Skin epidermis (tissue), 12 donors: Measurements from ENCODE around the gene OLFM2.

ENCODE experiments used
- H3K27ac ChIP-seq, 21 experiments: fragments of 200-600 bp; sonication (generic) in 11 of 21; one replicate each; pipeline ENCODE4 v1.5.0; 2020; ENCODE audit warnings: mild to moderate bottlenecking in 3 of 21, inconsistent platforms in 2 of 21, moderate library complexity in 2 of 21
- H3K4me3 ChIP-seq, 7 experiments: fragments of 200-600 bp; sonication (generic) in 2 of 7; one replicate each; pipeline ENCODE4 v1.5.0; 2020; ENCODE audit warnings: inconsistent platforms in 2 of 7, mild to moderate bottlenecking in 2 of 7, moderate library complexity in 1 of 7

Gene OLFM2

GRCh38 chr19:9913237-9914000, 22.9 kb downstream of the OLFM2 start:
- peak overlapping the region in 15 of 21 experiments; percentile 26 to 83 (median 69) for H3K27ac ChIP-seq
- H3K4me3 ChIP-seq = peak overlapping the region; percentile 27 to 59 (median 47)

- Histone ChIP-seq H3K4me3 (peak overlapping the region in 6 of 7 experiments; percentile 27 to 59 (median 50)), H3K27ac (peak overlapping the region in 4 of 21 experiments; percentile 23 to 83 (median 70))
Observed at GRCh38 chr19:9912551-9913236, 23.6 kb downstream of the OLFM2 start.

GRCh38 chr19:9911524-9912185, 24.7 kb downstream of the OLFM2 start:
- no peak overlapping the region for H3K4me3 ChIP-seq
- H3K27ac ChIP-seq = no peak overlapping the region

- no peak overlapping the region for H3K27ac ChIP-seq
- no peak overlapping the region for H3K4me3 ChIP-seq
Observed at GRCh38 chr19:9910625-9911024, 25.7 kb downstream of the OLFM2 start.

GRCh38 chr19:9909251-9909650, 27.1 kb downstream of the OLFM2 start:
- Histone ChIP-seq H3K4me3 (no peak overlapping the region), H3K27ac (no peak overlapping the region)

- Histone ChIP-seq H3K4me3 (no peak overlapping the region), H3K27ac (no peak overlapping the region)
Observed at GRCh38 chr19:9906475-9907087, 29.7 kb downstream of the OLFM2 start.

GRCh38 chr19:9903336-9903735, 33.0 kb downstream of the OLFM2 start:
- Histone ChIP-seq H3K4me3 (no peak overlapping the region), H3K27ac (no peak overlapping the region)

- H3K27ac ChIP-seq = no peak overlapping the region
- H3K4me3 ChIP-seq = no peak overlapping the region
Observed at GRCh38 chr19:9901642-9902041, 34.7 kb downstream of the OLFM2 start.

GRCh38 chr19:9901020-9901419, 35.3 kb downstream of the OLFM2 start:
- H3K27ac ChIP-seq = no peak overlapping the region

GRCh38 chr19:9891609-9892373, 44.5 kb downstream of the OLFM2 start:
- Histone ChIP-seq H3K27ac (no peak overlapping the region), H3K4me3 (no peak overlapping the region)

More at GRCh38 chr19:9901020-9901419, 35.3 kb downstream of the OLFM2 start:
- no peak overlapping the region for H3K4me3 ChIP-seq

GRCh38 chr19:9885077-9885552, 51.2 kb downstream of the OLFM2 start:
- H3K4me3 ChIP-seq = no peak overlapping the region
- no peak overlapping the region for H3K27ac ChIP-seq

- peak overlapping the region in 2 of 21 experiments; percentile 42 to 54 for H3K27ac ChIP-seq
Observed at GRCh38 chr19:9883764-9884163, 52.6 kb downstream of the OLFM2 start.

GRCh38 chr19:9883231-9883758, 53.0 kb downstream of the OLFM2 start:
- H3K27ac ChIP-seq = peak overlapping the region in 8 of 21 experiments; percentile 42 to 63 (median 53)
- no peak overlapping the region for H3K4me3 ChIP-seq

More at GRCh38 chr19:9883764-9884163, 52.6 kb downstream of the OLFM2 start:
- no peak overlapping the region for H3K4me3 ChIP-seq

- Histone ChIP-seq H3K4me3 (no peak overlapping the region), H3K27ac (no peak overlapping the region)
Observed at GRCh38 chr19:9881720-9882119, 54.6 kb downstream of the OLFM2 start.

GRCh38 chr19:9878511-9879196, 57.7 kb downstream of the OLFM2 start:
- Histone ChIP-seq H3K27ac (no peak overlapping the region), H3K4me3 (no peak overlapping the region)

- H3K27ac ChIP-seq = no peak overlapping the region
- H3K4me3 ChIP-seq = no peak overlapping the region
Observed at GRCh38 chr19:9877780-9878510, 58.4 kb downstream of the OLFM2 start.

- no peak overlapping the region for H3K27ac ChIP-seq
- no peak overlapping the region for H3K4me3 ChIP-seq
Observed at GRCh38 chr19:9875796-9876195, 60.5 kb downstream of the OLFM2 start.
